ENCODE measurements around the gene WDFY1.

The WDFY1 gene

GRCh38 chr2:223837287-223838061, 107.7 kb downstream of the WDFY1 start, which contains the start of gene AP1S3 (continued):
- TF ChIP-seq ZNF510 (tag by site-specific recombination; IDR thresholded peaks at IDR 0.05; ENCODE audit: insufficient replicate concordance) (no peak), IKZF3 (tag by site-specific recombination; IDR thresholded peaks at IDR 0.05) (no peak), ZNF596 (tag by site-specific recombination; IDR thresholded peaks at IDR 0.05) (peak; percentile 20; the same call in 1 of the 2 replicates), ZNF544 (tag by site-specific recombination; IDR thresholded peaks at IDR 0.05) (no peak), EGR2 (tag by site-specific recombination; IDR thresholded peaks at IDR 0.05; ENCODE audit: low read depth) (peak; percentile 84), ZNF423 (tag by site-specific recombination; IDR thresholded peaks at IDR 0.05) (no peak), KLF9 (tag by site-specific recombination; IDR thresholded peaks at IDR 0.05; ENCODE audit: low read depth) (no peak), ZNF335 (tag by site-specific recombination; conservative IDR thresholded peaks at IDR 0.05) (no peak; the same call in 1 of the 2 replicates), ZNF2 (tag by site-specific recombination; IDR thresholded peaks at IDR 0.05) (no peak), ZSCAN4 (tag by site-specific recombination; IDR thresholded peaks at IDR 0.05) (peak; percentile 7; the same call in 1 of the 2 replicates), ZNF701 (tag by site-specific recombination; IDR thresholded peaks at IDR 0.05) (no peak), CTCF (tag by site-specific recombination; IDR thresholded peaks at IDR 0.05) (0 out of 2 replicates have a peak, but pooled peaks have one; percentile 7), ZNF404 (tag by site-specific recombination; IDR thresholded peaks at IDR 0.05) (no peak), ZNF274 (IDR thresholded peaks at IDR 0.05; ENCODE audit: low read length) (no peak), ZNF274 (tag by site-specific recombination; IDR thresholded peaks at IDR 0.05; ENCODE audit: borderline replicate concordance) (no peak), ZNF132 (tag by site-specific recombination; IDR thresholded peaks at IDR 0.05; ENCODE audit: borderline replicate concordance) (no peak), ZNF23 (tag by site-specific recombination; IDR thresholded peaks at IDR 0.05; ENCODE audit: borderline replicate concordance) (no peak), KLF1 (tag by site-specific recombination; IDR thresholded peaks at IDR 0.05) (no peak), RBAK (tag by site-specific recombination; IDR thresholded peaks at IDR 0.05) (no peak), GLI2 (tag by site-specific recombination; IDR thresholded peaks at IDR 0.05; ENCODE audit: borderline replicate concordance, low read depth) (no peak), ZNF549 (tag by site-specific recombination; IDR thresholded peaks at IDR 0.05) (no peak), ZNF18 (tag by site-specific recombination; IDR thresholded peaks at IDR 0.05) (no peak), SP7 (tag by site-specific recombination; IDR thresholded peaks at IDR 0.05) (peak; percentile 23; the same call in 1 of the 2 replicates), KLF16 (tag by site-specific recombination; IDR thresholded peaks at IDR 0.05) (no peak), REST (tag by site-specific recombination; IDR thresholded peaks at IDR 0.05) (no peak), ZNF24 (tag by site-specific recombination; IDR thresholded peaks at IDR 0.05) (no peak), ZBTB44 (tag by site-specific recombination; IDR thresholded peaks at IDR 0.05) (no peak), ZNF350 (tag by site-specific recombination; IDR thresholded peaks at IDR 0.05) (no peak), ZNF19 (tag by site-specific recombination; IDR thresholded peaks at IDR 0.05; ENCODE audit: low read depth) (no peak), ZNF624 (tag by site-specific recombination; IDR thresholded peaks at IDR 0.05) (no peak)
